Measurements from ENCODE around the gene DIP2B.
"Not testable (repeated sequence)": the region's sequence is repeated elsewhere in the genome, so short reads cannot be mapped to it uniquely, and the experiment has no call there.

Gene DIP2B

DNA sequence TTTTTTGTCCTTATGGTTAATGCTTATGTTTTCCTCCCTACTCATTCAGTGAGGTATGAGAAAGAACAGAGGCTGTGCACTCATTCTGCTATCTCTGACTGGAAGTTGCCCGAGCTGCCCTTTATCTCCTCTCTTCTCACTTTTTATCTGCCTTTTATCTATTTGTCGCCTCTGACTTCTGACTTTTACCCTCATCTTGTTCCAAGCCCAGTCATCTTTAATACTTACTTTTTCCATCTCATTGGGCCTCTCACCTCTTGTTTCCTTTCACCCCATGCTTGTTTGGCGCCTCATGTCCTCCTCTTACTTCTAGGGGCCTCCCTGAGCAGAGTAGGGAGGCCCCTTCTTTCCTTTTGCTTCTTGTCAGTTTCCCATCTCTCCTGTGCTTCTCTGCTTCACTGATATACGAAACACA lies 50.7 kb downstream of the DIP2B start:
- FAIRE-seq: no peak

GRCh38 chr12:50556273-50556672 lies 51.5 kb downstream of the DIP2B start:
- no peak for FAIRE-seq

GRCh38 chr12:50556796-50557195 lies 52.0 kb downstream of the DIP2B start:
- FAIRE-seq: not testable (repeated sequence)

GRCh38 chr12:50557421-50557820 lies 52.6 kb downstream of the DIP2B start:
- FAIRE-seq: no peak

- FAIRE-seq: no peak
Measured at GRCh38 chr12:50558970-50559369, 54.2 kb downstream of the DIP2B start.

DNA sequence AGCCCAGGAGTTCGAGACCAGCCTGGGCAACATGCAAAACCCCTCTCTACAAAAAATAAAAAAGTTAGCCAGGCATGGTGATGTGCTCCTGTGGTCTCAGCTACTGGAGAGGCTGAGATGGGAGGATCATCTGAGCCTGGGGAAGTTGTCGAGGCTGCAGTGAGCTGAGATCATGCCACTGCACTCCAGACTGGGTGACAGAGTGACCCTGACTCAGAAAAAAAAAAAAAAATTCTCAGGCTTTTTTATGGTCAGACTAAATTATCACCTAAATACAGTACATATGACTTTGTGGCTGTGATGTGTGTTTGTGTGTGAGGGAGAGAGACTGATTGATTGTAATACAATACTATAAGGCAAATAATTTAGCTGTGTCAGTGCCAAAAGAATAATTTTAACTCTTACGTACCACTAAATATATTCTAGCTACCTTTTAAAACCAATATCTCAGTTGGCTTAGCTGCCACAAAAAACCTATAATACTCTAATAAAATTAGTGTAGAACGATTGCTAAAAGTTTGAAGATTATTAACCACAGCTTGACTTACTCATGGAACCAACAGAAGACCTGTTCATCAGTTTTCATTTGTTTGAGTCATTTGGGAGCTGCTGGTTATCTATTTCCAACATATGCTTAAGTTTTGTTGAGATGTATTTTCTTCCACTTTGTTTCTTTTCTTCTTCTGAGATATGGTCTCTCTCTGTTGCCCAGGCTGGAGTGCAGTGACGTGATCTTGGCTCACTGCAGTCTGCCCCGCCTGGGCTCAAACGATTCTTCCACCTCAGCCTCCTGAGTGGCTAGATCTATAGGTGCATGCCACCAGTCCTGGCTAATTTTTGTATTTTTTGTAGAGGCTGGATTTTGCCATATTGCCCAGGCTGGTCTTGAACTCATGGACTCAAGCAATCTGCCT lies 58.0 kb downstream of the DIP2B start:
- no peak for FAIRE-seq

DNA sequence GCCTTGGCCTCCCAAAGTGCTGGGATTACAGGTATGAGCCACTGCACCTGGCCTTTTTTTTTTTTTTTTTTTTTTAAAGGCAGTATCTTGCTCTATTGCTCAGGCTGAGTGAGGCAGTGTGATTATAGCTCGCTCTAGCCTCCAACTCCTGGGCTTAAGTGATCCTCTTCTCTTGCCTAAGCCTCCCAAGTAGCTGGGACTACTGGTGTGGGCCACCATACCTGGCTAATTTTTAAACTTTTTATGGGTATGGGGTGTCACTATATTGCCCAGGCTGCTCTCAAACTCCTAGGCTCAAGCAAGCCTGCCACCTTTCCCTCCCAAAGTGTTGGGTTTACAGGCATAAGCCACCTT lies 58.6 kb downstream of the DIP2B start:
- no peak for FAIRE-seq

- no peak for FAIRE-seq
Measured at GRCh38 chr12:50564237-50564947, 59.6 kb downstream of the DIP2B start.

DNA sequence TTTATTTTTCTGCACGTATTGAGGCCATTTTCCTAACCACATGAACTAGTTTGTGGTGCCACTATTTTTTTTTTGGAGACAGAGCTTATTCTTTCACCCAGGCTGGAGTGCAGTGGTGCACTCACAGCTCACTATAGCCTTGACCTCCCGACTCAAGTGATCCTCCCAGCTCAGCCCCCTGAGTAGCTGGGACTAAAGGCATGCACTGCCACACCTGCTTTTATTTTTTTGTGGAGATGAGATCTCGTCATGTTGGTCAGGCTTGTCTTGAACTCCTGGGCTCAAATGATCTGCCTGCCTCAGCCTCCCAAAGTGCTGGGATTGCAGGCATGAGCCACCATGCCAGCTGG lies 60.1 kb downstream of the DIP2B start:
- no peak for FAIRE-seq

DNA sequence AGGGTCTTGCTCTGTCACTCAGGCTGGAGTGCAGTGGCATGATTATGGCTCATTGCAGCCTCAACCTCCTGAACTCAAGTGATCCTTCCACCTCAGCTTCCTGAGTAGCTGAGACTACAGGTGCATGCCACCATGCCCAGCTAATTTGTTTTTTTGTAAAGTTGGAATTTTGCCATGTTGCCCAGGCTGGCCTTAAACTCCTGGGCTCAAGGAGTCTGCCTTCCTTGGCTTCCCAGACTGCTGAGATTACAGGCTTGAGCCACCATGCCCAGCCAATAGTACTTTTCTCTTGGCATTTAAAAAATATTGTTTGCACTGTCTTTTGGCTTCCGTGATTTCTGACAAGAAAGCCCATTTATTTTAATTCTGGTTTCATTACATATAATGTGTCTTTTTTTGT lies 61.3 kb downstream of the DIP2B start:
- FAIRE-seq: no peak

GRCh38 chr12:50567926-50568325 lies 63.1 kb downstream of the DIP2B start:
- no peak for FAIRE-seq

DNA sequence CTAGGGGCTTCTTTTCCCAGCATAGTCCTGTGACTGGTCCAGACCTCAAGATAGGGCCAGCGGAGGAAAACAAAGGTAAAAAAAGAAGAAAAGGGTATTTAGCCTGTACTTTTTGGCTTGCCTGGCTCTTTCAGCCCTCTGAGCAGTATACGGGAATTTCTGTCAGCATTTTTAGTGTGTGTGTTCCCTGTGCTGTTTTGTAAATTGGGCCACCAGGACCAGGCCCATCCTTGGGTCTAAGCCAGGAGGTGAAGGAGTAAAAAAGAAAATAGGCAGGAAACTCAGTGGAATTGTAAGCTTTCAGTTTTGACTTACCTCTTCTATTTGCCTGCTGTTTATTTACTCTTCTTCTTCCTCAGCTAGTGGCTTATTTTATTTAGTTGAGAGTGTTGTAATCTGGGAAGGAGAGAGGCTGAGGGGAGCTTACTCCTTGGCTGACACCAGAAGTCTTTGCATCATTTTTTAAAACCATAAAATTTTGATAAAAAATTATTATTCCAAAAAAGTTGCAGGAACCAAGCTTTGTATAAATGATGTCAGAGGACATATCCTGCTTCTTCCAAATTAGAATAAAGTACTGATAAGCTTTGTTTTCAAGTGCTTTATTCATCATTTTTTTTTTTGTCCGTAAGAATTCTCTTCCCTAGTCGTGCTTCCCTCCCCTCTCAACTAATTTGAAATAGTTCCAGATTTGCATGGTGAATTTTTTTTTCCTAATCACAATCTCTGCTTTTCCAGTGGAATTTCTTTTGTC lies 63.7 kb downstream of the DIP2B start:
- no peak for FAIRE-seq

DNA sequence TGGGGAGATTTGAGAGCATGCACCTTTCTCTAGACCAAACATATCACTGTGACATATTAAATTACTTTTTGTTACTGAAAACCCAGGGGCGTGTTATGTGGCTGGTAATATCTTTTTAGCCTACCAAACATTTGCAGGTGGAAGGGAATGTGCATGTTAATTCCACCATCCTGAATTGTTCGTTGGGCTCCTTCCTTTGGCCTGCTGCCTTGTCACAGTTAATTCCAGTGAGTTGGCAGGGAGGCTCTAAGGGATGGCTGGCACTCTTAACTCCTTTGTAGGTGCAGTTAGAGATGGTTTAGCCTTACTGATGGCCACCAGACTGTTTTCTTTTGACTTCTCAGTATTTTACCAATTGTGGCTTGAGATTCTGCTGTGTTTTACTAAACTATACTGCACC lies 64.5 kb downstream of the DIP2B start:
- FAIRE-seq: no peak

- FAIRE-seq: no peak
Measured at GRCh38 chr12:50569876-50570275, 65.1 kb downstream of the DIP2B start.

- FAIRE-seq: no peak
Measured at GRCh38 chr12:50571786-50572185, 67.0 kb downstream of the DIP2B start.

DNA sequence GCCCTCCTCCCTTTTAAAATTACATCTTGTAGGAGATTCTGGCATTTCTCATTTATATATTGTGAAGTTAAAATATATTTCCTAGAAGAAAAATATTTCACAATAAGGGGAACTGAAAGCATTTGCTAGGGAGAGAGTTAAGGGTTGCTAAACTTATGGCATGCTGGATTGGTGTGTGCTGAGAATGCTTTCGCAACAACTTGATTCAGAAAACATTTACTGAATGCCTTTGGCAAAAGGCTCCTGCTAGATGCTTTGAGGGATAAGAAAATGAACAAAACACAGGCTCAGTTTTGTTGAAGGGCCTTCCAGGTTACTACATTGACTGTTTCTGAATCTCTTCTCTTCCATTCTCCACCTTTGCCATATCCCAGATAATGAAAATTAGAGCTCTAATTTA lies 67.5 kb downstream of the DIP2B start:
- FAIRE-seq: no peak

GRCh38 chr12:50572760-50573159 lies 68.0 kb downstream of the DIP2B start:
- no peak for FAIRE-seq

DNA sequence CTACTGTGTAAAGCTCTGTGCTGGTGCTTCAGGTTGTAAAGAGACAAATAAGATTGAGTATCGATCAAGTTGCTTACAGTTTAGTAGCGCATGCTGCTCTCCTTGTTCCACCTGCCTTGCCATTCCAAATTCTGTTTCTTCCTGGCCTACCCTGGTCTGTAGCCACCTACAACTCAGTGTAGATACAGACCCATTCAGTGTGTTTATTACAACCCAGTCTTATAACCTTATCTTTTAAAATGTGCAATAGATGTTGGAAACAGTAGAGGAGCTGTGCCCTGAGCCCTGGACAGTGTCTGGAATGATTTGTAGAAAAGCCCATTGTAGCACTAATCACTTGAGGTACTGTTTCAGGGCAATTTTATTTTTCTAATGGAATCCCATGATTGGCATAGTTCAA lies 68.5 kb downstream of the DIP2B start:
- FAIRE-seq: no peak

GRCh38 chr12:50574601-50575348 lies 70.0 kb downstream of the DIP2B start:
- FAIRE-seq: no peak

- FAIRE-seq: no peak
Measured at GRCh38 chr12:50579757-50580267, 75.0 kb downstream of the DIP2B start.

GRCh38 chr12:50580436-50580835 lies 75.7 kb downstream of the DIP2B start:
- no peak for FAIRE-seq
